Epidermal melanocyte (primary cell): ENCODE data around the gene TAF1A.

Experiments used
- DNase-seq: peaks from one replicate; pipeline ENCODE4 v3.0.0; 2011; ENCODE audit warnings: low spot score; ENCODE audit not compliant: insufficient read length

TAF1A gene

GRCh38 chr1:222539951-222540597 is 49.7 kb downstream of the TAF1A start:
- no peak for DNase-seq

- DNase-seq: no peak
These were observed 54.3 kb downstream of the TAF1A start for GRCh38 chr1:222535455-222535854.

GRCh38 chr1:222530852-222531251 is 58.9 kb downstream of the TAF1A start:
- no peak for DNase-seq

- no peak for DNase-seq
These were observed 59.8 kb downstream of the TAF1A start for GRCh38 chr1:222529916-222530315.

- DNase-seq: no peak
These were observed 60.6 kb downstream of the TAF1A start for GRCh38 chr1:222529181-222529580.

GRCh38 chr1:222525951-222526350 is 63.8 kb downstream of the TAF1A start:
- DNase-seq: no peak

GRCh38 chr1:222523852-222524251 is 65.9 kb downstream of the TAF1A start:
- DNase-seq: no peak

- DNase-seq: no peak
These were observed 67.4 kb downstream of the TAF1A start for GRCh38 chr1:222522105-222522915.

GRCh38 chr1:222521299-222522104 is 68.2 kb downstream of the TAF1A start:
- DNase-seq: no peak
